Measurements from ENCODE around the gene HJV.

Gene HJV

DNA sequence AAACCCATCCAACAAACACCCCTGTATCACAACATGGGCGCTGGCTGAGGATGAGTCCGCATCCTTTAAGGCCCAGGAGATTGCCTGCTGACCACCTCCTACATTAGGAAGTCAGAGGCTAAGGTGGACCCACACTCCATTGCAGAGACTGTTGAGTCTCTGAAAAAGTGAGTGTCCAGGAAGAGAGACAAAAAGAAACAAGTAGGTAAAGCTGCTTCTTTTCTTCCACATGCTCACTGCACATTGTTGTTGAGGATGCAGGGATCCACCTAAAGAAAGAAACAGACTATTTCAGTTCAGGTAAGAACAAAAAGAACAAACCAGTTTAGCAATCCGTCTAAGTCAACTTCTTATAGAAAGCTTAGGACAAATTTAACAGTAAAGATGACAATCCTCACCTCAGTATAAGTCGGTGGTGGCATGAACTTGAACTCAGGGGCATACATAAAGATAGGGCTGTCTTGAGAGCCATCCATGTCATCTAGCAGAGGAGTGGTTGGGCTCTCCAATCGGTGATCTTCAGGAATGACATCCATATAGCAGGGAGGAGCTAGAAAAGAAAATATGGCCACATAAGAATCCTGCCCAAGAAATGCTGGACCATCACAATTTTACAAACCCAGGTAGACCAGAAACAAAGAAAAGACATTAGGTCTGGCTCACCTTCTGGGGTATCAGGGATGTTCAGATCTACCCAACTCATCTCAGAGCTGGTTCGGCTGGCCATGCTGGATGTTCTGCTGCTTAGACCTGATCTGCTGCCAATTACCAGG is 27.7 kb downstream of the HJV start:
- DNase-seq (ENCODE audit: low spot score) = no peak

DNA sequence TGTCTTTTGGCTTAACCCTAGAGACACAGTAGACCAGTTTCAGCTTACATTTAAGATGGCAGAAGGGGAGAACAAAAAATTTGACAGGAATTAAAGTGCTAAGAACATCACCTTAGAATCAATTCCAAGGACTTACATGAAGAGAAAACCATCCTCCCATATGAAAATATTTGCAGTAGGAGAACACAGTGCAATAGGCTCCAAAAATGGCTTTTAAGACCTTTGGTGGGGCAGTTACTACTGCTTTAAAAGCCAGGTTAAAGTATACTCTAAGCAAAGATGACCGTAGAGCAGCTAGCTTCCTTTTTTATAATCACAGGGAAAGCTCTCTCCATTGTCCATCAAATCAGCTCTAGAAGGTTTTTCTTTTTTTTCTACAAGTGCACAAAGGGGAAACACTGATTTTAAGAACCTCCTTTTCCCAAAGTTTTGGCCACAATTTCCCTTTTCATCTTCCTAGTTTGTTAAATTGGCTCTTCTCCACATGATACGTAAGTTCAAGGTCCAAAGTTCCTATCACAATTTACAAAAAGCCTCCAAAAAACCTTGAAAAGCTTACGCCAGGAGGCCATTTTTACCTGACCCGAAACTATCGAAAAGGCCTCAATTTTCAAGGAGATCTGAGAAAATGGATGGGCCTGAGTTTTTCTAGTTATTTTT is 28.4 kb downstream of the HJV start:
- no peak for DNase-seq (ENCODE audit: low spot score)

- no peak for DNase-seq (ENCODE audit: low spot score)
Measured at GRCh38 chr1:145992502-145992936, 29.0 kb downstream of the HJV start.

DNA sequence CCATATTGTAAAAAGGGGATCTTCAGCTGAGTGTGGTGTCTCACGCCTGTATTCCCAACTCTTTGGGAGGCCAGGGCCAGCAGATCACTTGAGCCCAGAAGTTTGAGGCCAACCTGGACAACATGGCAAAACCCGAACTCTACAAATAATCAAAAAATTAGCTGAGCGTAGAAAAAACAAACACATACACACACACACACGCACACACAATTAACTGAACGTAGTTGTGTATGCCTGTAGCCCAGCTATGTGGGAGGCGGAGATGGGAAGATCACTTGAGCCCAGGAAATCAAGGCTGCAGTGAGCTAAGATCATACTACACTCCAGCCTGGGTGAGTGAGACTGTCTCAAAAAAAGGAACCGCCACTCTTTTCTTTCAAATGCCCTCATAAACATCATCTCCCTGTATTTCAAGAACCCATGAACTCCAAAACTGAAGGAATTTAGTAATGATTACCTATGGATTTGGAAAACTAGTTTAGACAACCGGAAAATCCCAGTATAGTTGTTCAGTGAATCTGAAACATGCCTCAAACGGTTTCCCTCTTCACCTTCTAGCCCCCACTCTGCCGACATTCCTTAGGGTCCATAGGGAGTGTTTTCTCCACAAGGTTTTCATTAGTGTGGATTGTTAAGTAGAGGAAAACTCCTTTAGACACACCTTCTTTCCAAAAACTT is 29.7 kb downstream of the HJV start:
- DNase-seq (ENCODE audit: low spot score) = no peak

DNA sequence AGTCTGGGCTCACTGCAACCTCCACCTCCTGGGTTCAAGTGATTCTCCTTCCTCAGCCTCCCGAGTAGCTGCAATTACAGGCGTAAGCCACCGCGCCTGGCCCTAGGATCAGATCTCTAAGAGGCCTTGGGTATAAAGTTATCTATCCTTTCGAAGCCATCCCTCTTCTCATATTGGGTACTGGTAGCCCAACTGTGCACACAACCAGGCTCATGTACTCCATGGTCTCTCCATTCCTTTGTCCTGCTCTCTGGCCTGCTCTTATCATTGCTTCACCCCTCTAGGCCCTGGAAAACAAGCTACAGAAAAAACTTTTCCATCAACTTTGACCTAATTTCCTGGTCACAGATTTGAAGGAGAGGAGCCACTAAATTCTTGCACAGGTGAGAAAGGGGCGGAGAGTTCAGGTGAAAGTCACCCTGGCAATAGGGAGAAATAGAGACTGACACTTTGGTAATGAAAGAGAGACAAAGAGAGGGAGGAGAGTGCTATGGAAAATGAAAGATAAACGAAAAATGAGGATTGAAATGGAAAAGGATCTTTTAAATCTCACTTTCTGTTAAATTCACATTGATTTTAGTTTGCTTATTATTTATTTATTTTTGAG is 31.2 kb downstream of the HJV start:
- DNase-seq (ENCODE audit: low spot score) = no peak

- DNase-seq (ENCODE audit: low spot score) = no peak
Measured at GRCh38 chr1:145988773-145989172, 32.8 kb downstream of the HJV start.

- DNase-seq (ENCODE audit: low spot score) = no peak
Measured at GRCh38 chr1:145987926-145988325, 33.6 kb downstream of the HJV start.

DNA sequence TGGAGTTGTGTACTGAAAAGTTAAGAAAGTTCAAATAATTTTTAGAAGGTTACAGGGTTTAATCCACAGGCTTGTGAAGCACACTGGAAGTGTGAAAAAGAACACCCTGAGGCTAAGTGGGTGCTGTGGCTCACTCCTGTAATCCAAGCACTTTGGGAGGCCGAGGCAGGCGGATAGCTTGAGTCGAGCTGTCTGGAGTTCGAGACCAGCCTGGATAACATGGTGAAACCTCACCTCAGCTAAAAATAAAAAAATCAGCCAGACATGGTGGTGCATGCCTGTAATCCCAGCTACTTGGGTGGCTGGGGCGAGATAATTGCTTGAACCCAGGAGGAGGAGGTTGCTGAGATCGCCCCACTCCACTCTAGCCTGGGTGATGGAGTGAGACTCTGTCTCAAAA is 35.0 kb downstream of the HJV start:
- DNase-seq (ENCODE audit: low spot score) = no peak

DNA sequence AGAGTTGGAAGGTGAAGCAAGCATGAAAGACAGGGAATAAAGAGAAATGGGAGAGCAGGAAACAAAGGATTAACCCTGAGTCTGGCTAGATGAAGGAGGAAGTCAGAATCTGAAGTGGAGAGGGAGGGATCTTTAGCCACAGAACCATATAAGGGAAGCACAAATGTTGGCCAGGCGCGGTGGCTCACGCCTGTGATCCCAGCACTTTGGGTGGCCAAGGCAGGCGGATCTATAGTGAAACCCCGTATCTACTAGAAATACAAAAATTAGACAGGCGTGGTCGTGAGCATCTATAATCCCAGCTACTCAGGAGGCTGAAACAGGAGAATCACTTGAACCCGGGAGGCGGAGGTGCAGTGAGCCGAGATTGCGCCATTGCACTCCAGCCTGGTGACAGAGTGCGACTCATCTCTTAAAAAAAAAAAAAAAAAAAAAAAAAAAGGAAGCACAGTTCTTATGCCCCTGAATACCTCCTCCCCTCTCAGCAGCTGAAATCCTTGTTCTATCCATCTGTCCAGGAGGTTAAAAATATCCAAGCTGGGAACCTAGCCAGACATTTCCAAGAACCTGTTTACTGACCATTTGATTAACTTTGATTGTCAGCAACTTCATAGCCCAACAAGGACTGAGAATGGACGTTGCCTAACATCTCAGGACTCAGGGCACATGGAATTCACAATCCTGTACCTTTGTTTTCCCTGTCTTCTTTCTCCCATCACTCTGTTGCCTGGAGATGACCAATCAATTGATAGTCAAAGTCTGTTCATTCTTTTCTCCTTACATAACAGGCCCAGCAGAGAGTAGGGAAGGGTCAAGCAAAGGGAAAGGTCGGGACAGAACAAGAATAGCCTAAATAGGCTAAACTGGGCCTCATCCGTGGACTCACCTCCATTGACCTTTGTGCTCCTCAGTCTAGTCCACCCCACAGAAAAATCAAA is 35.8 kb downstream of the HJV start:
- no peak for DNase-seq (ENCODE audit: low spot score)

- no peak for DNase-seq (ENCODE audit: low spot score)
Measured at GRCh38 chr1:145985129-145985501, 36.4 kb downstream of the HJV start.

- DNase-seq (ENCODE audit: low spot score) = no peak
Measured at GRCh38 chr1:145983960-145984830, 37.3 kb downstream of the HJV start.

DNA sequence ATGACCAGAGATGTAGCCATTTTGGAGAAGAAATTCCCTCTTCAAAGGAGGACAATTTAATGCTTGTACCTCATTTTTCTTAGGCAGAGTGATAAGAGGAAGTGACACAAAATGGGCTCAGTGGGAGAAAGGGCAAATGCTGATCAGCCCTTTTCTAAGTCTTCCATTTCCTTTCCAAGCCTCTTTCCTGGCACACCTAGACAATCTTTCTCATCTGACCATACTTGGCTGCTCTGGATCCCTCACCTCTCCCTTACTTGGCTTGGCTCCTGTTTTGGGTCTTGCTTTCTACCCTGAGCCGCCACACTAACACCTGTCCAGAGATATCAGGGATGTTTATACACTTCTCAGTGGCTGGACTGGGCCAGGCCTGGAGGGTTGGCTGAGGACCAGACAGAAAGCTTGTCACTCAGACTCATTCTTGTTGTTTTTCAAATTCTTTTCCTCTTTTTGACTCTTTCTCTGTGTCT is 38.3 kb downstream of the HJV start:
- no peak for DNase-seq (ENCODE audit: low spot score)

- DNase-seq (ENCODE audit: low spot score) = no peak
Measured at GRCh38 chr1:145982010-145982723, 39.4 kb downstream of the HJV start.

GRCh38 chr1:145980457-145980994 is 41.0 kb downstream of the HJV start:
- DNase-seq (ENCODE audit: low spot score) = no peak

GRCh38 chr1:145979746-145980456 is 41.6 kb downstream of the HJV start:
- no peak for DNase-seq (ENCODE audit: low spot score)

DNA sequence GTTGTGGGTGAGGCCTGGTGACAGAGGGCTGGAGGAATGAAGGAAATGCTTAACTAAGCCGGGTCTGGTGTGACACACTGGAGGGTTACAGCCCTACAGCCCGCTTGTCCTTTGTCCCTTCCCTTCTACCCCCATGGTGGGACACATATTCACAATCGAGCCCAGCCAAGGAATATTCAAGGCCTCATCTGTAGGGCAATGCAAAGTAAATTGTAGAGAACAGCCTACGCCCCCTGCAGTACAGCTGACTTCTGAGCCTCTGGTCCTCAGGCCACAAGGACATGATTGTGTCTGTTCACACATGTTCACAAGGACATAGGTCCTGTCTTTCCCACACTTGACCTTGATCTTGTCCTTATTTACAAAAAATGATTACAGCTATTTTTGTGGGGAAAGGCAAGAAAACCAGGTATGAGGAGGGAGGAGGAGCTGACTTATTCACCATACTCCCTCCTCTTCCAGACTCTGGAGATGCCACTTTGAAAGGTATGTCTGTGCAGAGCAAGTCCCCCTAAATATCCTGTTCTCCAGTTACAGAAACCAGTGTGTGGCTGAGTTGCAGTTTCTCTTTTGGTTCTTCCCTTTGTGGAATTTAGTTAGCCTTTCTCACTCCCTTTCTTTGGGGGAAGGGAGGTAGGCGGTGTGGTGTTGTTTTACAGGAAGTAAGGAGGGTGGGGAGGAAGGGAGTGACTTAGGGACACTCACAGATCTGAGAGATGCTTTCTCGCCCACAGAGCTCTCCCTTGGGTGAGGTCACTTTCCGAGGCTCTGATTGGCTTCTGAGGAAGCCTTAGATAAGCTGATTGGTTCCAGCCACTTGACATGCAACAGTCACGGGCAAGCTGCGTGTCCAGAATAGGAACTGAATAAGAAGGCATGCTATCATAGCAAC is 42.4 kb downstream of the HJV start:
- DNase-seq (ENCODE audit: low spot score) = peak; percentile 91

DNA sequence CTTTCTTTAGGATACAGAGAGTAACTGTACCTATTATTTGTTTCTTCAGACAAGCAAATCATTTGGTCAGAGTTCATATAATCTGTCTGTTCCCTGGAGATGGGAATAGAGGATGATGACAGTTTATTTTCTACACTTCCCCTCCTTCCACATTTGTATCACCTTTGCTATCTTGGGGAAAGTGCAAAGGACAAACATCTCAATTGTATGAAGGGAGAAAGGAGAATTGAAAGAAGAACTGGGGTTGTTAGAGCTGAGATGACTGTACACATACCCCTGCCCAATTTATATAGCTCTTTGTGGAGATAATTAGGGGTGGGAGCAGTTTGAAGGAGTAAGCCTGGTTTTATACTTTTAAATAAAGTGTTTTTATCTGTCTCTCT is 43.1 kb downstream of the HJV start:
- DNase-seq (ENCODE audit: low spot score) = no peak

All from CD4-positive, alpha-beta T cell treated with Interleukin-15 for 4 hours (primary cell).